Sciatic nerve (tissue), 2 donors: ENCODE data around the gene ZNF345. TPM values are rescaled to one million over a fixed set of nuclear protein-coding genes. Genes with fewer than 3 reads are reported as not detected.

Experiments used
- ATAC-seq: fragments of 200-7000 bp; cut with Tn5 transposase; one replicate; pipeline ENCODE4 v1.9.1; 2020; ENCODE audit warnings: mild to moderate bottlenecking, moderate library complexity
- DNase-seq: peaks from one replicate; pipeline ENCODE4 v3.0.0-alpha.2; 2020; ENCODE audit warnings: low spot score
- intact Hi-C: fragments of 100-400 bp; cut with DNase I; formaldehyde crosslinking; loops from one replicate; pipeline ENCODE4 v1.14.2; 2022
- total RNA-seq: library from RNA; stranded (reverse); fragmentation: NEBNext Ultra II Directional; extraction: Animal tissue kit (Norgen Biotek cat#: 25700); gene quantifications from one replicate; pipeline ENCODE4 v1.2.1, GENCODE V29; 2021
- donor health status: DM: no; HTN: no; CAD: no.
- donor health status: DM: no; HTN: no; CAD: no.

The ZNF345 gene
- 9.7 TPM for total RNA-seq

DNA sequence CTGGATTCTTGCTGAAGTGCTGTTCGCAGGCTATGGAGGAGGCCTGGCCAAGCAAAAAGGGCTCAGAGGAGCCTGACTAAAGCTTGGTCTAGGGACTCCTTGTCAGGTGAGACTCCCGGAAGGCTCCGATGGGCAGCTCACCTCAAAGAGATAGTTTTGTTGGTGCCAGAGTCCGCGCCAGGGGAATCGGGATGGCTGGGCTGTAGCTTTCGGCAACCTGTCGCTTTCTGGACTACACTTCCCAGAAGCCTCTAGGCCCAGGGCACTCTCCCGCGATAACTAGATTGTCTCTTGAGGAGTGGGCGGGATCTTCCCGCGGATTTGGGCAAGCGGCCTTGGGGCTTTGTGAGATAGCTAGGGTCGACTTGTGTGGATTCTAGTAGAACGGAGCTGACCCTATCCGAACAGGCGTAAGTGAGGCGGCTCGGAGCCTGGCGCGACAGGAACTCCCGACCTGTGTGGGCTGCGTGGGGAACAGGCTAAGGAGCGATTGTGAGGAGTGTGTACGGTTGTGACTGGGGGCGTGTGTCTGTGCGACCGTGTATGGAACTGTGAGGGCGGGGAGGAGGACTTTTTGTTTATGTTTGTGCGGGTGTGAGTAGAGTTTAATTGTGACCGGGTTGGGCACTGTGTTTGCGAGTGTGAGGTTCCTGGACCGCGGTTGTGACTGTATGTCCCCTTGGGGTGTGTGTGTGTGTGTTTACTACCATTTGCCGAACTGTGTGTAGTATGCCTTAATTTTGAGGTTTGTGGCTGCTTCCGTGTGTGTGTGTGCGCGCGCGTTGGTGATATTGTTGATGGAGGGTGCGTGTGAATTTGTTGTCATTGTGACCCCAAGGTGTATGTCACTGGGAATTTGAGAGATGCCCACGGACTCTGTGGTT lies at the start of gene ZNF345:
Gene ZNF345 (plus strand): TSS at position 318 of the 884 bp plus-strand sequence. CDS start 25,955 bp downstream, outside the sequence.
- DNase-seq (peak; percentile 93), ATAC-seq (peak; percentile 98)
- intact Hi-C loops = no loop called here

GRCh38 chr19:36805364-36805763 lies 45.3 kb upstream of the ZNF345 start:
- no peak for DNase-seq
- intact Hi-C loops = no loop called here
- ATAC-seq = no peak

DNA sequence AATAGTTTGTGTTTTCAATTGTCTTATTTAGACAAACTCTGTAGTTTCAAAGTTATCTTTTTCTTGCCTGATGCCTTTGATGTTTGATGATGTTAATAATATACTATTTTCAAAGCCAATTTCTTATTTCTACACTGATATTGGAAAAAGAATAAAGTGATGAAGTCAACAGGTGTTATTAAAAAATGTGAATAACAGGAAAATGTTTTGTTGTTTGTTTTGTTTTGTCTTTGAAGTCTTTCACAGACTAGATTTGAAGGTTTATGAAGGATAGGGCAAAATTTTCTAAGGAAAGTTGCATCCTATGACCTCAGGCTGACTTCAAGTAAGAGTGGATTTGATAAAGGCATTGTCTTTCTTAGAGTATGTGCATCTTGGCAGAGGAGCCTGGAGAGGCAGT lies 43.6 kb upstream of the ZNF345 start:
- ATAC-seq (no peak), DNase-seq (no peak)
- intact Hi-C loops = no loop called here

DNA sequence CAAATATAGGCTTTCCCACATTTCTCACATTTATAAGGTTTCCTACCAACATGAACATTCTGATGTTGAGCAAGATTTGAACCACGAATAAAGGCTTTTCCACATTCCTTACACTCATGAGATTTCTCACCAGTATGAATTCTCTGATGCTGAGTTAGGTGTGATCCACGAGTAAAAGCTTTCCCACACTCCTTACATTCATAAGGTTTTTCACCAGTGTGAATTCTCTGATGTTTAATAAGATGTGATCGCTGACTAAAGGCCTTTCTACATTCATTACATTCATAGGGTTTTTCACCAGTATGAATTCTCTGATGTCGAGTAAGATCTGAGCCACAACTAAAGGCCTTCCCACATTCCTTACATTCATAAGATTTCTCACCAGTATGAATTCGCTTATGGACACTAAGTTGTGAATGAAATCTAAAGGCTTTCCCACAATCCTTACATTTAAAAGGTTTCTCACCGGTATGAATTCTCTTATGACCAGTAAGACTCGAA lies 31.5 kb upstream of the ZNF345 start:
- ATAC-seq (no peak), DNase-seq (no peak)
- intact Hi-C loops = no loop called here

- intact Hi-C loops = no loop called here
- ATAC-seq = no peak
- no peak for DNase-seq
These were observed 28.9 kb upstream of the ZNF345 start for GRCh38 chr19:36821758-36822157.

- intact Hi-C loops = no loop called here
- ATAC-seq (no peak), DNase-seq (no peak)
These were observed 17.2 kb upstream of the ZNF345 start for GRCh38 chr19:36833430-36833829.

GRCh38 chr19:36837176-36837905 lies 13.3 kb upstream of the ZNF345 start:
- DNase-seq = no peak
- intact Hi-C loops = no loop called here
- ATAC-seq = peak; percentile 5

GRCh38 chr19:36837906-36838783 lies 12.5 kb upstream of the ZNF345 start, which contains the start of gene ZNF790:
TSS of gene ZNF790 (minus strand) at chr19:36838387. CDS start at chr19:36825619, 12,768 bp downstream.
- peak; percentile 99 for ATAC-seq
- peak; percentile 90 for DNase-seq
- intact Hi-C loops = no loop called here

- DNase-seq = no peak
- intact Hi-C loops = no loop called here
- ATAC-seq = no peak
These were observed 11.8 kb upstream of the ZNF345 start for GRCh38 chr19:36838784-36839324.

DNA sequence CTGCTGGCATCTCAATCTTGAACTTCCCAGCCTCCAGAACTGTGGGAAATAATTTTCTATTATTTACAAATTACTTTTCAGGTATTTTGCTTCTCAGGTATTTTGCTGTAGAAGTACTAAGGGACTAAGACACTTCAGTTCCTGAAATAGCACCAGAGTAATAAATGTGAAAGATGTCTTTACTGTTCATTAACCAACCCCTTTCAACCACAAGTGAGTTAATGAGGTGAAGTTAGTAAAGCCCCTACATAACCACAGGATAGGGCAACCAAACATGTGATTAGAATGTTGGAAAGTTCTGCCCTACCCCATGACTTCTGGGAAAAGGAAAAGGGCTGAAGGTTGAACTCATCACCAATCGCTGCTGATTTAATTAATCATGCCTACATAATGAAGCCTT lies 2.7 kb upstream of the ZNF345 start:
- no peak for DNase-seq
- intact Hi-C loops = no loop called here
- no peak for ATAC-seq

- DNase-seq (peak; percentile 92), ATAC-seq (peak; percentile 99)
- intact Hi-C loops = no loop called here
These were observed 746 bp upstream of the ZNF345 start for GRCh38 chr19:36849701-36850558.

DNA sequence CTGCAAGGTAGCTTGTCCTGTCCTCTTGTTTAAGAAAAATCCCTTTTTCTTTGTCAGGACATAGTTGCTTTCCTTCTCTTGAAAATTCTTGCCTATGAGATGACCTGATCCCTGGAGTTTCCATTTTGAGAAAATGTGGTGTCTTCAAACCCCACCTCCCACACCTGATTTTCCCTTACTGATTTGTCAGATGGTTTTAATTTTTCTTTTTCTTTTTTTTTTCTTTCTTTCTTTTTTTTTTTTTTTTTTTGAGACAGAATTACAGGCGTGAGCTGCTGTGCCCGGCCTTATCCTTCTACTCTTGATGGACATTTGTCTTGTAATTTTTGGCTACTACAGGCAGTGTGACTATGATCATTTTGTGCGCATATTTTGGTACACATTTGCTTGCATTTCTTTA lies 1.2 kb downstream of the ZNF345 start:
- DNase-seq (no peak), ATAC-seq (no peak)
- intact Hi-C loops = no loop called here

- DNase-seq (no peak), ATAC-seq (no peak)
- intact Hi-C loops = no loop called here
These were observed 26.6 kb downstream of the ZNF345 start for GRCh38 chr19:36876993-36877938.

DNA sequence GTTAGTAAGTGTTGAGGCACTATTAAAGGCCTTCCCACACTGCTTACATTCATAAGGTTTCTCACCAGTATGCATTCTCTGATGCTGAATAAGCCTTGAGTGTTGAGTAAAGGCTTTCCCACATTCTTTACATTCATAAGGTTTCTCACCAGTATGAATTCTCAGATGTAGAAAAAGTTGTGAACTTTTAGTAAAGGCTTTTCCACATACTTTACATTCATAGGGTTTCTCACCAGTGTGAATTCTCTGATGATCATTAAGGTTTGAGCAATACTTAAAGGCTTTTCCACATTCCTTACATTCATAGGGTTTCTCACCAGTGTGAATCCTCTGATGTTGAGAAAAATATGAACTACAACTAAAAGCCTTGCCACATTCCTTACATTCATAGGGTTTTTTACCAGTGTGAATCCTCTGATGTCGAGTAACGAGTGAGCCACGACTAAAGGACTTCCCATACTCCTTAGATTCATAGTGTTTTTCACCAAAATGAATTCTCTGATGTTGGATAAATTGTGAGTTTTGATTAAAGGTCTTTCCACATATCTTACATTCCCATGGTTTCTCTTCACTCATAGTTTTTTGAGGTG lies 41.2 kb downstream of the ZNF345 start:
- ATAC-seq (no peak), DNase-seq (no peak)
- intact Hi-C loops = no loop called here

GRCh38 chr19:36894849-36895383 lies 44.2 kb downstream of the ZNF345 start:
- ATAC-seq (no peak), DNase-seq (no peak)
- intact Hi-C loops = no loop called here

DNA sequence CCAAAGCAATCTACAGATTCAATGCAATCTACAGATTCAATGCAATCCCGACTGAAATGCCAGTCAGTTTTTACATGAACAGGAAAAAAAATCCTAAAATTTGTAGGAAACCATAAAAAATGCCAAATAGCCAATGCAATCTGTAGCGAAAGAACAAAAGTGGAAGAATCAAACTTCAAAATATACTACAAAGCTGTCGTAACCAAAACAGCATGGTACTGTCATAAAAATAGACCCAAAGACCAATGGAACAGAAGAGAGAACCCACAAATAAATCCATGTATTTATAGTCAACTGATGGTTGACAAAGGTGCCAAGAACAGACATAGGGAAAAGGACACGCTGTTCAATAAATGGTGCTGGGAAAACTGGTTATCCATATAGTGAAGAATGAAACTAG lies 47.7 kb downstream of the ZNF345 start:
- intact Hi-C loops = no loop called here
- no peak for ATAC-seq

More for the DNA sequence above, 47.7 kb downstream of the ZNF345 start:
- DNase-seq = no peak
